H1 (cell line): ENCODE results near the gene IL6ST. TPM values are rescaled to one million over a fixed set of nuclear protein-coding genes. Genes with fewer than 3 reads are reported as not detected.

Experiments
- GABPA ChIP-seq: IDR thresholded peaks from 2 replicates; pipeline ENCODE4 v1.6.1; 2011; ENCODE audit warnings: mild to moderate bottlenecking, low read length, moderate library complexity, borderline replicate concordance; ENCODE audit not compliant: insufficient read depth
- RFX5 ChIP-seq: IDR thresholded peaks from 2 replicates; pipeline ENCODE4 v1.6.1; 2011; ENCODE audit warnings: low read depth, low read length, improper control_type of control experiment, borderline replicate concordance
- TBP ChIP-seq: IDR thresholded peaks from 2 replicates; pipeline ENCODE4 v1.6.1; 2011; ENCODE audit warnings: low read depth, low read length, improper control_type of control experiment
- polyA plus RNA-seq, 7 experiments: library from polyadenylated mRNA; depleted of rRNA in 3 of 7; stranded (reverse) in 5 of 7; unstranded in 2 of 7; fragments of >200 nt in 5 of 7; fragments of 200-250 nt in 2 of 7; gene quantifications; 1 replicate in 5 of 7; 2 replicates in 1 of 7; 4 replicates in 1 of 7; pipeline versions ENCODE4 v1.2.1 to v1.2.3, GENCODE V29; 2011 to 2013; ENCODE audit warnings: missing spikeins in 2 of 7, mixed read lengths in 2 of 7
- total RNA-seq: library from RNA; stranded (reverse); fragmentation: NEBNext Ultra II Directional; extraction: Animal tissue kit (Norgen Biotek cat#: 25700); gene quantifications from 2 replicates; pipeline ENCODE4 v1.2.1, GENCODE V29; 2021

IL6ST gene
- total and polyA plus RNA-seq, 2 of the 8 experiments (the other 6 are each of a cell fraction or from before 2014, with no cell fraction given) = 1.4 to 11.1 TPM

GRCh38 chr5:56012281-56012963, 17.7 kb upstream of the IL6ST start (continued):
- TF ChIP-seq GABPA (no peak), TBP (no peak), RFX5 (no peak)
- TF ChIP-seq, all 59 proteins: peak for 0
